SK-N-SH (cell line): ENCODE data around the gene BAG3.

Source experiments
- CTCF ChIP-seq: fragments of 200-600 bp; sonication (generic); IDR thresholded peaks from 2 replicates; pipeline ENCODE4 v1.6.1; 2017; ENCODE audit warnings: antibody characterized with exemption, mild to moderate bottlenecking, moderate library complexity
- POLR2AphosphoS5 ChIP-seq: IDR thresholded peaks from 2 replicates; pipeline ENCODE4 v1.6.1; 2012; ENCODE audit warnings: low read depth, low read length
- RFX5 ChIP-seq: IDR thresholded peaks from 2 replicates; pipeline ENCODE4 v1.6.1; 2012; ENCODE audit warnings: mild to moderate bottlenecking, improper control_type of control experiment, low read length
- RXRA ChIP-seq: IDR thresholded peaks from 2 replicates; pipeline ENCODE4 v1.4.0; 2012; ENCODE audit warnings: low read depth, mild to moderate bottlenecking, borderline replicate concordance
- SIN3A ChIP-seq: IDR thresholded peaks from 2 replicates; pipeline ENCODE4 v1.6.1; 2012; ENCODE audit warnings: low read depth, mild to moderate bottlenecking, low read length, moderate library complexity, borderline replicate concordance
- TEAD4 ChIP-seq: IDR thresholded peaks from 2 replicates; pipeline ENCODE4 v1.4.0; 2012; ENCODE audit warnings: mild to moderate bottlenecking, borderline replicate concordance; ENCODE audit not compliant: insufficient read depth

GRCh38 chr10:119703903-119704508, 52.8 kb downstream of the BAG3 start:
- TF ChIP-seq CTCF (no peak), RXRA (no peak), SIN3A (no peak), RFX5 (no peak), POLR2AphosphoS5 (no peak), TEAD4 (no peak)
